Measurements from ENCODE around the gene FNDC3A. TPM values are rescaled to one million over a fixed set of nuclear protein-coding genes. Genes with fewer than 3 reads are reported as not detected.

FNDC3A gene
- total RNA-seq, 1 experiment from 2014 or later: 34.3 TPM

- Histone ChIP-seq H3K4me3 (no peak overlapping the region), H3K9me3 (ENCODE audit: insufficient read depth, low read depth) (no peaks in the 10 kb centered on the region), H3K36me3 (ENCODE audit: low read depth) (no peaks in the 10 kb centered on the region), H3F3A (ENCODE audit: insufficient read depth, low read depth) (no peaks in the 10 kb centered on the region), H3K79me2 (ENCODE audit: low read depth) (no peaks in the 10 kb centered on the region), H3K4me1 (replicated peaks; ENCODE audit: insufficient read depth) (0 out of 2 replicates have a peak, but pooled peaks cover 8% of the 10 kb centered on the region), H3K4me2 (no peak overlapping the region), H2AFZ (no peak overlapping the region), H3K9me2 (ENCODE audit: insufficient read depth) (no peaks in the 10 kb centered on the region), H3K27ac (no peak overlapping the region), H3K27me3 (ENCODE audit: insufficient read depth, low read depth) (no peaks in the 10 kb centered on the region), H4K20me1 (ENCODE audit: insufficient read depth) (no peaks in the 10 kb centered on the region)
- DNase-seq: no peak
- TF ChIP-seq EZH2 (IDR thresholded peaks at IDR 0.05; ENCODE audit: low read depth) (no peak), CTCF (conservative IDR thresholded peaks at IDR 0.05) (no peak)
- CTCF ChIA-PET: no interaction called here
- intact Hi-C loops (cut with micrococcal nuclease; ENCODE audit: unreplicated experiment): no loop called here
- POLR2A ChIA-PET (ENCODE audit: unreplicated experiment): interaction anchor here (0.6 kb wide), 1 partner anchor 46 kb away, joined by 4 read pairs; no protein-coding TSS in a partner anchor
- BruUV-seq (replicated peaks): no TSS peak
Measured at GRCh38 chr13:49020328-49020727, 44.6 kb downstream of the FNDC3A start.

GRCh38 chr13:49020940-49021553 is 45.3 kb downstream of the FNDC3A start:
- ChIA-PET POLR2A (ENCODE audit: unreplicated experiment) (no interaction called here), CTCF (interaction anchor here (0.5 kb wide), 1 partner anchor 50 kb away, joined by 3 read pairs; no protein-coding TSS in a partner anchor)
- Histone ChIP-seq H3K27me3 (ENCODE audit: insufficient read depth, low read depth) (no peaks in the 10 kb centered on the region), H3K9me3 (ENCODE audit: insufficient read depth, low read depth) (no peaks in the 10 kb centered on the region), H3K4me2 (no peak overlapping the region), H3K27ac (no peak overlapping the region), H3F3A (ENCODE audit: insufficient read depth, low read depth) (no peaks in the 10 kb centered on the region), H3K79me2 (ENCODE audit: low read depth) (no peaks in the 10 kb centered on the region), H3K4me3 (no peak overlapping the region), H3K36me3 (ENCODE audit: low read depth) (no peaks in the 10 kb centered on the region), H4K20me1 (ENCODE audit: insufficient read depth) (no peaks in the 10 kb centered on the region), H3K9me2 (ENCODE audit: insufficient read depth) (no peaks in the 10 kb centered on the region), H3K4me1 (replicated peaks; ENCODE audit: insufficient read depth) (0 out of 2 replicates have a peak, but pooled peaks cover 8% of the 10 kb centered on the region), H2AFZ (no peak overlapping the region)
- DNase-seq: no peak
- no peak for TF ChIP-seq CTCF (conservative IDR thresholded peaks at IDR 0.05)
- no peak for TF ChIP-seq EZH2 (IDR thresholded peaks at IDR 0.05; ENCODE audit: low read depth)
- intact Hi-C loops (cut with micrococcal nuclease; ENCODE audit: unreplicated experiment): no loop called here
- no TSS peak for BruUV-seq (replicated peaks)

- Histone ChIP-seq H3F3A (ENCODE audit: insufficient read depth, low read depth) (no peaks in the 10 kb centered on the region), H3K27me3 (ENCODE audit: insufficient read depth, low read depth) (no peaks in the 10 kb centered on the region), H3K4me3 (no peak overlapping the region), H3K36me3 (ENCODE audit: low read depth) (no peaks in the 10 kb centered on the region), H4K20me1 (ENCODE audit: insufficient read depth) (no peaks in the 10 kb centered on the region), H2AFZ (no peak overlapping the region), H3K9me3 (ENCODE audit: insufficient read depth, low read depth) (no peaks in the 10 kb centered on the region), H3K4me1 (replicated peaks; ENCODE audit: insufficient read depth) (0 out of 2 replicates have a peak, but pooled peaks cover 8% of the 10 kb centered on the region), H3K4me2 (no peak overlapping the region), H3K79me2 (ENCODE audit: low read depth) (no peaks in the 10 kb centered on the region), H3K9me2 (ENCODE audit: insufficient read depth) (no peaks in the 10 kb centered on the region), H3K27ac (no peak overlapping the region)
- ChIA-PET CTCF (no interaction called here), POLR2A (ENCODE audit: unreplicated experiment) (interaction anchor here (0.7 kb wide), 1 partner anchor 47 kb away, joined by 9 read pairs; no protein-coding TSS in a partner anchor)
- no peak for DNase-seq
- no TSS peak for BruUV-seq (replicated peaks)
- intact Hi-C loops (cut with micrococcal nuclease; ENCODE audit: unreplicated experiment): no loop called here
- no peak for TF ChIP-seq CTCF (conservative IDR thresholded peaks at IDR 0.05)
- TF ChIP-seq EZH2 (IDR thresholded peaks at IDR 0.05; ENCODE audit: low read depth): no peak
Measured at GRCh38 chr13:49021953-49022352, 46.2 kb downstream of the FNDC3A start.

Measured in PC-9 (cell line).